ENCODE results near the gene PXMP2.

DNA sequence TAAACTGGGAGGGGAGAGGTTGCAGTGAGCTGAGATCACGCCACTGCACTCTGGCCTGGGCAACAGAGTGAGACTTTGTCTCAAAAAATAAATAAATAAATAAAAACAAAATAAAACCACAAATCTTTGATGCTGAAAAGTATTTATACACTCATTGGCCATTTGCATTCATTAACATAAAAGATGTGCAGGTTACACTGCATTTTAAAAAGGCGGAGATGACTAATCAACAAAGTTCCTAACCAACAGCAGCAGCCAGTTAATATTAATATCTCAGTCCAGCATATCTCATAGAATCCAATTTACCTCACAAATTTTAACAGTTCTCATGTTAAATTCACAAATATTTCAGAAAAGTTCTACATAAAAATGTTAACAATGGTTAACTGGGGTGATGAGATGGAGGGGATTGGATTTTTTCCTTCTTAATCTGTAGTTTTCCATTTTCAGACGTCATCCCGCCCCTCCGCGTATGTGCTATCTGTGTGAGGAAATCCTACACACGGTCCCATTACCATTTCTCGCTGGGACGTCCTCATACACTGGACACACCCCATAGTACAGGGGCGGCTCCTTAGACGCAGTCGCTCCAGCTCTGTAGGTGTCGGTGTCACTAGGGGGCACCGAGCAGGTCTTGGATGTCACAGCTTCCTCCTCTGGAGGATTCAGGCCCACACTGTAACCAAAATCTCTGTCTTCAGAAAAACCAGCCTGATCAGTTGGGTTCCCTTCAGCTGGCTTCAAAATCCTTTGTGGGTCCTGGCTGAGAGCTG is 67.0 kb downstream of the PXMP2 start:
- TF ChIP-seq, protein P1, sequence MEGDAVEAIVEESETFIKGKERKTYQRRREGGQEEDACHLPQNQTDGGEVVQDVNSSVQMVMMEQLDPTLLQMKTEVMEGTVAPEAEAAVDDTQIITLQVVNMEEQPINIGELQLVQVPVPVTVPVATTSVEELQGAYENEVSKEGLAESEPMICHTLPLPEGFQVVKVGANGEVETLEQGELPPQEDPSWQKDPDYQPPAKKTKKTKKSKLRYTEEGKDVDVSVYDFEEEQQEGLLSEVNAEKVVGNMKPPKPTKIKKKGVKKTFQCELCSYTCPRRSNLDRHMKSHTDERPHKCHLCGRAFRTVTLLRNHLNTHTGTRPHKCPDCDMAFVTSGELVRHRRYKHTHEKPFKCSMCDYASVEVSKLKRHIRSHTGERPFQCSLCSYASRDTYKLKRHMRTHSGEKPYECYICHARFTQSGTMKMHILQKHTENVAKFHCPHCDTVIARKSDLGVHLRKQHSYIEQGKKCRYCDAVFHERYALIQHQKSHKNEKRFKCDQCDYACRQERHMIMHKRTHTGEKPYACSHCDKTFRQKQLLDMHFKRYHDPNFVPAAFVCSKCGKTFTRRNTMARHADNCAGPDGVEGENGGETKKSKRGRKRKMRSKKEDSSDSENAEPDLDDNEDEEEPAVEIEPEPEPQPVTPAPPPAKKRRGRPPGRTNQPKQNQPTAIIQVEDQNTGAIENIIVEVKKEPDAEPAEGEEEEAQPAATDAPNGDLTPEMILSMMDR (conservative IDR thresholded peaks at IDR 0.05; ENCODE audit: low read depth, low read length): no peak
- TF ChIP-seq EZH2 (IDR thresholded peaks at IDR 0.05; ENCODE audit: borderline replicate concordance, low read depth, low read length, poor library complexity, severe bottlenecking): no peak
